ENCODE results near the gene PTPRR. TPM values are rescaled to one million over a fixed set of nuclear protein-coding genes. Genes with fewer than 3 reads are reported as not detected.

The PTPRR gene
- total and polyA plus RNA-seq, 10 of the 15 experiments (the other 5 are each of a cell fraction or from before 2014, with no cell fraction given) = 0.14 to 3.1 (median 0.42) TPM

DNA sequence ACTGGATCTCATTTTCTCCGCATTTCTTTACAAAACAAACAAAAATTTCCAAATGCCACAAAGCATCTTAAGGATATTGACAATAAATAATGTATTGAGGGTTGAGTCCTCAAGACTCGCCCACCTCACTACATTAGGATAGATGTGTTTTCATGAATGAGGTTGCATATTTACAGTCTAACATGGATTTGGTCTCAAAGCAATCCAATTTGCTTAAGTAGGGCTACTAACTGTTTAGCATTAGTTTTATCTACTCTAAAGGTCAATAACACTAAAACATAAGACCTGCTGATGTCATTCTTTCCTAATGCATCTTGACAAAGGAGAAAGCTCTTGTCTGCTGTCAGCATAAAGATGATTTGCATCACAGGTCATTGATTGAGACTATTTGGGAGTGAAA lies 82.4 kb downstream of the PTPRR start (continued):
- no peak for TF ChIP-seq MAX (IDR thresholded peaks at IDR 0.05; ENCODE audit: low read depth, low read length)
- no peak for TF ChIP-seq NBN (IDR thresholded peaks at IDR 0.05)
- TF ChIP-seq CHD4 (IDR thresholded peaks at IDR 0.05) = no peak

- H3K9ac ChIP-seq (ENCODE audit: control insufficient read depth, insufficient read depth, low read length) = no peak overlapping the region
- H3K4me2 ChIP-seq (ENCODE audit: control insufficient read depth, insufficient read depth) = no peak overlapping the region
- H3K36me3 ChIP-seq (ENCODE audit: control insufficient read depth in 2 of 2, insufficient read depth in 2 of 2, low read length in 1 of 2) = no peaks in the 10 kb centered on the region
- no peak overlapping the region for H3K4me3 ChIP-seq
- DNase-seq (ENCODE audit: low read depth, low spot score) = no peak
- ChIA-PET POLR2A (no interaction called here), SMC1A (ENCODE audit: uncharacterized antibody, unreplicated experiment) (no interaction called here), CTCF (interaction anchor here (1.0 kb wide), 1 partner anchor 13 kb away, joined by 3 read pairs; no protein-coding TSS in a partner anchor), RAD21 (ENCODE audit: unreplicated experiment) (no interaction called here)
- no peak overlapping the region for H3K27ac ChIP-seq (ENCODE audit: control insufficient read depth, insufficient read depth)
- FAIRE-seq = no peak
- in situ Hi-C loops (cut with MboI) (no loop called here), intact Hi-C loops (cut with micrococcal nuclease; ENCODE audit: unreplicated experiment) (no loop called here)
- H2AFZ ChIP-seq (ENCODE audit: control insufficient read depth, low read depth, low read length) = no peak overlapping the region
- no peaks in the 10 kb centered on the region for H3K4me1 ChIP-seq (ENCODE audit: control insufficient read depth, insufficient read depth, low read length)
- H3K79me2 ChIP-seq (ENCODE audit: control insufficient read depth, insufficient read depth, low read length) = no peaks in the 10 kb centered on the region
- no peaks in the 10 kb centered on the region; a peak in 1 of 4 replicates for H3K27me3 ChIP-seq (replicated peaks in 1 of 2; ENCODE audit: control insufficient read depth in 2 of 2, insufficient read depth in 2 of 2, low read length in 1 of 2)
- no peaks in the 10 kb centered on the region for H3K9me3 ChIP-seq (replicated peaks; ENCODE audit: control insufficient read depth, insufficient read depth, low read length)
- no peaks in the 10 kb centered on the region for H4K20me1 ChIP-seq (ENCODE audit: control insufficient read depth, insufficient read depth)
- no peak for ATAC-seq
- BruUV-seq (replicated peaks) = no TSS peak
- TF ChIP-seq EED (IDR thresholded peaks at IDR 0.05; ENCODE audit: low read depth) (no peak), YBX1 (IDR thresholded peaks at IDR 0.05) (no peak), BCL11A (IDR thresholded peaks at IDR 0.05; ENCODE audit: low read depth, low read length) (no peak), ZSCAN29 (IDR thresholded peaks at IDR 0.05) (no peak), TCF7 (IDR thresholded peaks at IDR 0.05; ENCODE audit: borderline replicate concordance) (no peak), SRF (IDR thresholded peaks at IDR 0.05; ENCODE audit: low read depth in 2 of 2, low read length in 2 of 2) (no peak)
Measured at GRCh38 chr12:70837026-70837425, 83.5 kb downstream of the PTPRR start.

DNA sequence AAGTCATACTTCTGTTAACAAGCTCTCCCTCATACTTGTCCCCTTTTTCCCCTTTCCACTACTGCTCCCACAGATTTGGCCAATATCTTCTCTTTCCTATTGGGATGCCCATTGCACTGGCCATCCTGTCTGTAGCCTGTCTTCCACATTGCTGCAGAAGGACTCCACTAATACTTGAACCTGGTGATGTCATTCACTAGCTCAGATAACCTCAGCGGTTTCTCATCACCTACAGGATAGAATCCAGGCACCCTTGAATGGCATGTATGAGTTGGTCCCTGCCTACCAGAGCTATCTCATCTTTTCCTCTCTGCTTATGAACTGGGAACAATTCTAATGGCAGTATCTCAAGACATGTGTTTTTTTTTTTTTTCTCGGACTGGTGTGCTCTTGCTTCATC lies 84.6 kb downstream of the PTPRR start:
- Histone ChIP-seq H3K4me2 (ENCODE audit: control insufficient read depth, insufficient read depth) (no peak overlapping the region), H2AFZ (ENCODE audit: control insufficient read depth, low read depth, low read length) (no peak overlapping the region), H3K27me3 (replicated peaks in 1 of 2; ENCODE audit: control insufficient read depth in 2 of 2, insufficient read depth in 2 of 2, low read length in 1 of 2) (no peaks in the 10 kb centered on the region; a peak in 1 of 4 replicates), H3K4me3 (no peak overlapping the region), H4K20me1 (ENCODE audit: control insufficient read depth, insufficient read depth) (no peaks in the 10 kb centered on the region), H3K9ac (ENCODE audit: control insufficient read depth, insufficient read depth, low read length) (no peak overlapping the region), H3K79me2 (ENCODE audit: control insufficient read depth, insufficient read depth, low read length) (no peaks in the 10 kb centered on the region), H3K36me3 (ENCODE audit: control insufficient read depth in 2 of 2, insufficient read depth in 2 of 2, low read length in 1 of 2) (no peaks in the 10 kb centered on the region), H3K4me1 (ENCODE audit: control insufficient read depth, insufficient read depth, low read length) (no peaks in the 10 kb centered on the region), H3K27ac (ENCODE audit: control insufficient read depth, insufficient read depth) (no peak overlapping the region), H3K9me3 (replicated peaks; ENCODE audit: control insufficient read depth, insufficient read depth, low read length) (no peaks in the 10 kb centered on the region)
- ChIA-PET POLR2A (no interaction called here), RAD21 (ENCODE audit: unreplicated experiment) (no interaction called here), SMC1A (ENCODE audit: uncharacterized antibody, unreplicated experiment) (interaction anchor here (1.1 kb wide), 1 partner anchor 9 kb away, joined by 3 read pairs; no protein-coding TSS in a partner anchor), CTCF (no interaction called here)
- BruUV-seq (replicated peaks) = no TSS peak
- 4% methylated on average over 2 of the region's 2 CpGs for whole genome bisulfite sequencing (ENCODE audit: insufficient coverage, insufficient replicate concordance, low lambda C conversion rate, missing lambda C conversion rate)
- no peak for TF ChIP-seq YBX1 (IDR thresholded peaks at IDR 0.05)
- no peak for TF ChIP-seq FOS (IDR thresholded peaks at IDR 0.05; ENCODE audit: borderline replicate concordance, extremely low read depth, insufficient read length)
- no peak for TF ChIP-seq ZNF622 (IDR thresholded peaks at IDR 0.05)
- no peak for TF ChIP-seq RAD21 (IDR thresholded peaks at IDR 0.05; ENCODE audit: insufficient read depth, low read depth, low read length)
- no peak for TF ChIP-seq HCFC1 (IDR thresholded peaks at IDR 0.05; ENCODE audit: low read length)
- TF ChIP-seq, protein P1, sequence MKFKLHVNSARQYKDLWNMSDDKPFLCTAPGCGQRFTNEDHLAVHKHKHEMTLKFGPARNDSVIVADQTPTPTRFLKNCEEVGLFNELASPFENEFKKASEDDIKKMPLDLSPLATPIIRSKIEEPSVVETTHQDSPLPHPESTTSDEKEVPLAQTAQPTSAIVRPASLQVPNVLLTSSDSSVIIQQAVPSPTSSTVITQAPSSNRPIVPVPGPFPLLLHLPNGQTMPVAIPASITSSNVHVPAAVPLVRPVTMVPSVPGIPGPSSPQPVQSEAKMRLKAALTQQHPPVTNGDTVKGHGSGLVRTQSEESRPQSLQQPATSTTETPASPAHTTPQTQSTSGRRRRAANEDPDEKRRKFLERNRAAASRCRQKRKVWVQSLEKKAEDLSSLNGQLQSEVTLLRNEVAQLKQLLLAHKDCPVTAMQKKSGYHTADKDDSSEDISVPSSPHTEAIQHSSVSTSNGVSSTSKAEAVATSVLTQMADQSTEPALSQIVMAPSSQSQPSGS (IDR thresholded peaks at IDR 0.05; ENCODE audit: low read length) = no peak
- no peak for TF ChIP-seq SREBF2 (IDR thresholded peaks at IDR 0.05; ENCODE audit: low read length)
- TF ChIP-seq TCF7 (IDR thresholded peaks at IDR 0.05; ENCODE audit: borderline replicate concordance) = no peak
- no peak for TF ChIP-seq ZSCAN29 (IDR thresholded peaks at IDR 0.05)
- TF ChIP-seq IRF4 (IDR thresholded peaks at IDR 0.05; ENCODE audit: low read depth, low read length) = no peak
- intact Hi-C loops (cut with micrococcal nuclease; ENCODE audit: unreplicated experiment) = no loop called here
- no peak for DNase-seq (ENCODE audit: low read depth, low spot score)
- no peak for ATAC-seq
- in situ Hi-C loops (cut with MboI) = no loop called here
- FAIRE-seq = no peak
